K562 (cell line): ENCODE results near the gene PHB1. TPM values are rescaled to one million over a fixed set of nuclear protein-coding genes. Genes with fewer than 3 reads are reported as not detected.

Experiments used
- ATAC-seq: fragments of 200-7000 bp; cut with Tn5 transposase; 3 replicates; pipeline ENCODE4 v1.9.1; 2020; ENCODE audit warnings: moderate library complexity
- BruUV-seq: library from RNA; stranded (reverse); fragments of 400-500 nt; replicated peaks from 2 replicates; lab custom pipeline; 2021; lab: Mats Ljungman, UMichigan
- CTCF ChIA-PET: fragments of 300-600 bp; formaldehyde crosslinking; extraction: SDS; loops from one replicate; lab custom pipeline; 2021; ENCODE audit warnings: low intra/inter-chr PET ratio; lab: Yijun Ruan, JAX
- POLR2A ChIA-PET: fragments of 300-600, 350-650 bp; sonication (Branson Sonifier 250); formaldehyde crosslinking; extraction: SDS; loops from one replicate; lab custom pipeline; 2021; ENCODE audit warnings: antibody characterized with exemption, inconsistent platforms; lab: Yijun Ruan, JAX
- DNase-seq, 4 experiments: peaks; one replicate each; pipeline versions ENCODE4 v3.0.0 to v3.0.0-alpha.2; 2011 to 2018; ENCODE audit warnings: low spot score in 3 of 4, mixed read lengths in 3 of 4; ENCODE audit errors: extremely low read depth in 1 of 4
- FAIRE-seq: peaks from 2 replicates; lab custom pipeline; 2011; peaks lifted over from hg19 to GRCh38; lab: Jason Lieb, UNC
- H2AFZ ChIP-seq: 2 replicates; pipeline ENCODE4 v1.6.0; 2011; ENCODE audit warnings: low read depth, low read length, control low read depth, inconsistent platforms
- H3K27ac ChIP-seq: fragments of 200-600 bp; 3 replicates; pipeline ENCODE4 v1.8.0; 2011; ENCODE audit warnings: low read depth, mild to moderate bottlenecking, control low read depth, inconsistent platforms, low read length, moderate library complexity, mixed read lengths; ENCODE audit errors: extremely low read depth
- H3K27me3 ChIP-seq, 2 experiments: fragments of 300-600 bp in 1 of 2; 2 replicates in 1 of 2; 3 replicates in 1 of 2; pipeline versions ENCODE4 v1.6.0 to v1.8.0; 2011; ENCODE audit warnings: inconsistent platforms in 2 of 2, low read length in 2 of 2, mild to moderate bottlenecking in 1 of 2, mixed read lengths in 1 of 2, moderate library complexity in 1 of 2; ENCODE audit not compliant: control insufficient read depth in 2 of 2, insufficient read depth in 2 of 2
- H3K36me3 ChIP-seq: fragments of 300-600 bp; 3 replicates; pipeline ENCODE4 v1.8.0; 2011; ENCODE audit warnings: mild to moderate bottlenecking, low read length, inconsistent platforms; ENCODE audit not compliant: control insufficient read depth, insufficient read depth
- H3K4me1 ChIP-seq, 2 experiments: fragments of 200-600 bp in 1 of 2; replicated peaks in 1 of 2; 2 replicates in 1 of 2; 3 replicates in 1 of 2; pipeline versions ENCODE4 v1.5.1 to v1.8.0; 2011; ENCODE audit warnings: inconsistent platforms in 2 of 2, low read length in 2 of 2, mild to moderate bottlenecking in 1 of 2, mixed read lengths in 1 of 2, moderate library complexity in 1 of 2; ENCODE audit not compliant: control insufficient read depth in 2 of 2, insufficient read depth in 2 of 2
- H3K4me2 ChIP-seq: 2 replicates; pipeline ENCODE4 v1.6.1; 2011; ENCODE audit warnings: low read length, control low read depth, inconsistent platforms, mixed read lengths; ENCODE audit not compliant: insufficient read depth
- H3K4me3 ChIP-seq: fragments of 200-600 bp; sonication (generic), shearing (Covaris generic); 2 replicates; pipeline ENCODE4 v1.5.1; 2016; ENCODE audit warnings: control low read depth, inconsistent platforms
- H3K79me2 ChIP-seq: fragments of 200-600 bp; 3 replicates; pipeline ENCODE4 v1.8.0; 2011; ENCODE audit warnings: low read length, inconsistent platforms; ENCODE audit not compliant: control insufficient read depth, insufficient read depth
- H3K9ac ChIP-seq, 2 experiments: 2 replicates each; pipeline versions ENCODE4 v1.6.0 to v1.6.1; 2011; ENCODE audit warnings: low read depth in 2 of 2, low read length in 2 of 2, control low read depth in 1 of 2, inconsistent platforms in 1 of 2, mild to moderate bottlenecking in 1 of 2, mixed read lengths in 1 of 2; ENCODE audit not compliant: insufficient read depth in 1 of 2
- H3K9me1 ChIP-seq: one replicate; pipeline ENCODE4 v1.6.0; 2011; ENCODE audit warnings: inconsistent platforms, mild to moderate bottlenecking, low read length, moderate library complexity; ENCODE audit not compliant: control insufficient read depth, insufficient read depth
- H3K9me3 ChIP-seq: replicated peaks from 2 replicates; pipeline ENCODE4 v1.5.1; 2011; ENCODE audit warnings: low read depth, low read length, inconsistent platforms; ENCODE audit not compliant: control insufficient read depth, insufficient read depth
- H4K20me1 ChIP-seq: replicated peaks from 2 replicates; pipeline ENCODE4 v1.6.1; 2011; ENCODE audit warnings: low read length, inconsistent platforms, mixed read lengths; ENCODE audit not compliant: control insufficient read depth, insufficient read depth
- ETS2 ChIP-seq: IDR thresholded peaks from 2 replicates; pipeline ENCODE4 v1.6.1; 2016; ENCODE audit warnings: borderline replicate concordance, missing genetic modification characterization, mild to moderate bottlenecking, moderate library complexity, missing compliant biosample characterization; ENCODE audit not compliant: poor library complexity, severe bottlenecking
- FOXK1 ChIP-seq: sonication (generic); formaldehyde crosslinking; IDR thresholded peaks from 2 replicates; pipeline ENCODE4 v1.8.0; 2022; ENCODE audit warnings: missing genetic modification reagents, mild to moderate bottlenecking, borderline replicate concordance
- JUND ChIP-seq, 2 experiments: IDR thresholded peaks; 2 replicates in 1 of 2; 3 replicates in 1 of 2; pipeline ENCODE4 v1.6.1; 2011; ENCODE audit warnings: borderline replicate concordance in 2 of 2, low read depth in 2 of 2, low read length in 2 of 2, improper control_type of control experiment in 1 of 2, missing biosample characterization in 1 of 2, missing genetic modification characterization in 1 of 2, missing genetic modification reagents in 1 of 2
- SNIP1 ChIP-seq: fragments of 450-650 bp; IDR thresholded peaks from 2 replicates; pipeline ENCODE4 v1.7.1; 2017; ENCODE audit warnings: low read depth, mild to moderate bottlenecking
- ZKSCAN8 ChIP-seq: fragments of 200-800 bp; sonication (Bioruptor generic); IDR thresholded peaks from 2 replicates; pipeline ENCODE4 v1.6.1; 2016; ENCODE audit warnings: missing genetic modification characterization, missing compliant biosample characterization
- WGBS: fragments of 100-300 bp; shearing (Covaris generic); methylation state at CpG from one replicate; pipeline ENCODE4 v1.1.6; 2016; ENCODE audit warnings: low coverage, mixed read lengths; ENCODE audit not compliant: insufficient coverage; ENCODE audit errors: missing lambda C conversion rate; 5-methylcytosine and 5-hydroxymethylcytosine counted together
- in situ Hi-C: fragments of 300-500 bp; cut with MboI; formaldehyde crosslinking; loops from 4 replicates; pipeline ENCODE4 v1.15.0; 2018; ENCODE audit warnings: inconsistent platforms, mixed read lengths
- intact Hi-C: fragments of 100-400 bp; cut with micrococcal nuclease; formaldehyde crosslinking; loops from 2 replicates; pipeline ENCODE4 v1.14.2; 2022
- polyA plus RNA-seq, 8 experiments: library from polyadenylated mRNA; depleted of rRNA in 4 of 8; stranded (reverse) in 5 of 8; unstranded in 3 of 8; fragments of >200 nt; fragmentation: Nextera tagmentation in 2 of 8; fragmentation: Illumina TruSeq in 1 of 8; extraction: Ambion mirVana in 2 of 8; extraction: Trizol in 1 of 8; gene quantifications; 2 replicates each; pipeline versions ENCODE4 v1.2.1 to v1.2.3, GENCODE V29; 2011 to 2014; ENCODE audit warnings: inconsistent platforms in 1 of 8, missing spikeins in 1 of 8
- total RNA-seq, 7 experiments: library from RNA; depleted of rRNA in 6 of 7; stranded (reverse); fragments of >200 nt in 6 of 7; fragmentation: Illumina TruSeq in 2 of 7; extraction: Trizol in 2 of 7; gene quantifications; 2 replicates each; pipeline versions ENCODE4 v1.2.1 to v1.2.3, GENCODE V29; 2011 to 2021; ENCODE audit warnings: low replicate concordance in 1 of 7

Gene PHB1
- total and polyA plus RNA-seq, 9 of the 15 experiments (the other 6 are each of a cell fraction or from before 2014, with no cell fraction given), result 191 to 818 (median 349) TPM

DNA sequence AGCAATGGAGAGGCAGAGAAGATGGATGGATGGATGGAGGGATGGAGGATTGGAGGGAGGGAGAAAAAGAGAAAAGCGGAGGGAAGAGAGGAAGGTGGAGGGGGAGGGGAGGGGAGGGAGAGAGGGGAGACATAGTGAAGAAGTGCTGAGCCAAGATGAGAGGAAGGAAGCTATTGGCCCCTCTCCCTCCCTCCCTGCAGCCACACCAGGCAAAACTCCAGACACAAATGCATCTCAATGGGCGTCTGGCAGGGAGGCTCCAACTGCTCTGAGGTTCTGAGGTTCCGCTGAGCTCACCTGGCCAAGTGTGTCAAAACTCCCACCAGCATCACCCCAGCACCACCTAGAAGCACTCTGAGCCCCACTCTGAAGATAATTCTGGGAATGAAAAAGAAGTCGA is 26.9 kb upstream of the PHB1 start:
- BruUV-seq, result no TSS peak
- Histone ChIP-seq H3K9me1 (no peaks in the 10 kb centered on the region), H3K27me3 (peaks cover 33 to 71% of the 10 kb centered on the region in 2 experiments; a peak in 4 of 5 replicates), H3K9me3 (no peaks in the 10 kb centered on the region), H3K36me3 (no peaks in the 10 kb centered on the region), H3K4me3 (no peak overlapping the region), H3K79me2 (no peaks in the 10 kb centered on the region), H3K27ac (no peak overlapping the region), H4K20me1 (peaks cover 7% of the 10 kb centered on the region; the same call in 1 of the 2 replicates), H2AFZ (no peak overlapping the region), H3K4me2 (no peak overlapping the region), H3K9ac (no peak overlapping the region), H3K4me1 (peaks cover 0 to 5% of the 10 kb centered on the region in 2 experiments; a peak in 3 of 5 replicates)
- intact Hi-C loops, result no loop called here
- no peak for ATAC-seq
- CTCF ChIA-PET, result interaction anchor here (0.6 kb wide), 1 partner anchor 118 kb away, joined by 4 read pairs; no protein-coding TSS in a partner anchor
- in situ Hi-C loops, result no loop called here
- no peak for DNase-seq
- FAIRE-seq, result no peak
- WGBS, result 5% methylated on average over 3 of the region's 4 CpGs
- no peak for TF ChIP-seq FOXK1
- TF ChIP-seq JUND (IDR thresholded peaks at IDR 0.05; ENCODE audit: borderline replicate concordance, low read depth, low read length), result no peak
- no peak for TF ChIP-seq JUND (tag; IDR thresholded peaks at IDR 0.05; ENCODE audit: borderline replicate concordance, low read depth, low read length)
- POLR2A ChIA-PET, result interaction anchor here (1.2 kb wide), 1 partner anchor 17 kb away, joined by 4 read pairs; no protein-coding TSS in a partner anchor

- BruUV-seq, result no TSS peak
- no peak overlapping the region for H2AFZ ChIP-seq
- H3K9me1 ChIP-seq, result no peaks in the 10 kb centered on the region
- H3K9me3 ChIP-seq, result no peaks in the 10 kb centered on the region
- peaks cover 7% of the 10 kb centered on the region for H4K20me1 ChIP-seq
- intact Hi-C loops (no loop called here), in situ Hi-C loops (no loop called here)
- ChIA-PET CTCF (no interaction called here), POLR2A (no interaction called here)
- ATAC-seq, result no peak
- H3K36me3 ChIP-seq, result no peaks in the 10 kb centered on the region
- H3K79me2 ChIP-seq, result no peaks in the 10 kb centered on the region
- WGBS, result 0% methylated on average over 1 of the region's 1 CpG
- FAIRE-seq, result no peak
- TF ChIP-seq ZKSCAN8 (CRISPR knock-in tag) (no peak), SNIP1 (no peak), ETS2 (tag) (no peak)
- H3K27me3 ChIP-seq, result peaks cover 25 to 64% of the 10 kb centered on the region in 2 experiments; a peak in 4 of 5 replicates
- H3K27ac ChIP-seq, result no peak overlapping the region
- H3K9ac ChIP-seq, result no peak overlapping the region
- no peak for DNase-seq
- H3K4me2 ChIP-seq, result no peak overlapping the region
- peaks cover 0 to 5% of the 10 kb centered on the region in 2 experiments; a peak in 3 of 5 replicates for H3K4me1 ChIP-seq
- H3K4me3 ChIP-seq, result no peak overlapping the region
Measured at GRCh38 chr17:49440581-49440980, 25.9 kb upstream of the PHB1 start.
